A549 (cell line): ENCODE measurements around the gene AP5B1. TPM values are rescaled to one million over a fixed set of nuclear protein-coding genes. Genes with fewer than 3 reads are reported as not detected.

Source experiments
- ATAC-seq, 2 experiments: fragments of 200-7000 bp in 1 of 2; fragments of >200 bp in 1 of 2; cut with Nextera tagmentation in 1 of 2; cut with Tn5 transposase in 1 of 2; 3 replicates each; pipeline versions ENCODE4 v1.8.0 to v1.9.1; 2018 to 2020; ENCODE audit warnings: mild to moderate bottlenecking in 1 of 2, moderate library complexity in 1 of 2
- CTCF ChIA-PET: fragments of 300-600 bp; sonication (Branson Sonifier 250); formaldehyde crosslinking; extraction: SDS; loops from one replicate; lab custom pipeline; 2021; ENCODE audit warnings: antibody characterized with exemption, inconsistent platforms; lab: Yijun Ruan, JAX
- POLR2A ChIA-PET: fragments of 350-600 bp; formaldehyde crosslinking; extraction: SDS; loops from one replicate; lab custom pipeline; 2021; ENCODE audit warnings: antibody characterized with exemption, inconsistent platforms; lab: Yijun Ruan, JAX
- DNase-seq, 2 experiments: peaks; one replicate each; pipeline versions ENCODE4 v3.0.0 to v3.0.0-alpha.2; 2011 to 2016; ENCODE audit warnings: low read depth in 1 of 2, low spot score in 1 of 2
- FAIRE-seq: peaks from 2 replicates; lab custom pipeline; 2011; peaks lifted over from hg19 to GRCh38; lab: Jason Lieb, UNC
- H3K27ac ChIP-seq, 2 experiments: fragments of >200 bp; sonication (Bioruptor Twin); formaldehyde crosslinking; 3 replicates each; pipeline ENCODE4 v1.5.1; 2016 to 2017
- H3K4me1 ChIP-seq: fragments of >200 bp; sonication (Bioruptor Twin); formaldehyde crosslinking; 3 replicates; pipeline ENCODE4 v1.6.1; 2016
- H3K4me2 ChIP-seq: fragments of >200 bp; sonication (Bioruptor Twin); formaldehyde crosslinking; 3 replicates; pipeline ENCODE4 v1.6.1; 2016
- H3K4me3 ChIP-seq: fragments of >200 bp; sonication (Bioruptor Twin); formaldehyde crosslinking; 3 replicates; pipeline ENCODE4 v1.5.1; 2016
- H3K9me3 ChIP-seq: fragments of >200 bp; sonication (Bioruptor Twin); formaldehyde crosslinking; 3 replicates; pipeline ENCODE4 v1.6.1; 2016
- BCL3 ChIP-seq: fragments of >200 bp; sonication (Bioruptor Twin); formaldehyde crosslinking; IDR thresholded peaks from 3 replicates; pipeline ENCODE4 v1.6.1; 2016
- CBX2 ChIP-seq: fragments of 200-600 bp; sonication (generic); IDR thresholded peaks from 2 replicates; pipeline ENCODE4 v1.6.1; 2016; ENCODE audit warnings: low read depth, mild to moderate bottlenecking, borderline replicate concordance
- CTCF ChIP-seq: fragments of >200 bp; sonication (Bioruptor Twin); formaldehyde crosslinking; IDR thresholded peaks from 3 replicates; pipeline ENCODE4 v1.5.1; 2016
- ESRRA ChIP-seq: fragments of 150-350 bp; IDR thresholded peaks from 2 replicates; pipeline ENCODE4 v1.6.1; 2014; ENCODE audit warnings: mild to moderate bottlenecking, low read length, borderline replicate concordance
- FOSL2 ChIP-seq, 2 experiments: fragments of 450-650 bp in 1 of 2; fragments of >200 bp in 1 of 2; sonication (Bioruptor Twin) in 1 of 2; formaldehyde crosslinking; IDR thresholded peaks; 2 replicates each; pipeline versions ENCODE4 v1.5.0 to v1.6.1; 2016 to 2020; ENCODE audit warnings: mild to moderate bottlenecking in 1 of 2, moderate library complexity in 1 of 2
- FOXS1 ChIP-seq: fragments of 250-450 bp; sonication (Bioruptor Pico); IDR thresholded peaks from 2 replicates; pipeline ENCODE4 v1.5.0; 2020; ENCODE audit warnings: mild to moderate bottlenecking, moderate library complexity
- HDAC2 ChIP-seq: fragments of 200-600 bp; sonication (generic); IDR thresholded peaks from 2 replicates; pipeline ENCODE4 v1.6.1; 2016
- HES2 ChIP-seq: fragments of >200 bp; sonication (Bioruptor Twin); formaldehyde crosslinking; IDR thresholded peaks from 2 replicates; pipeline ENCODE4 v1.6.1; 2016
- HMGXB4 ChIP-seq: fragments of 250-450 bp; sonication (Bioruptor Pico); IDR thresholded peaks from 2 replicates; pipeline ENCODE4 v1.5.0; 2021; ENCODE audit warnings: mild to moderate bottlenecking, moderate library complexity, borderline replicate concordance
- HOXA7 ChIP-seq: fragments of 250-450 bp; sonication (Bioruptor Pico); IDR thresholded peaks from 2 replicates; pipeline ENCODE4 v1.5.0; 2020; ENCODE audit warnings: mild to moderate bottlenecking, moderate library complexity
- JUN ChIP-seq, 2 experiments: fragments of >200 bp; sonication (Bioruptor Twin); formaldehyde crosslinking; IDR thresholded peaks; 2 replicates in 1 of 2; 3 replicates in 1 of 2; pipeline ENCODE4 v1.6.1; 2016 to 2017
- MAZ ChIP-seq: fragments of 150-350 bp; IDR thresholded peaks from 2 replicates; pipeline ENCODE4 v1.6.1; 2014; ENCODE audit warnings: antibody characterized with exemption, low read depth, low read length, borderline replicate concordance
- NPAS2 ChIP-seq: fragments of 250-450 bp; sonication (Bioruptor Pico); IDR thresholded peaks from 2 replicates; pipeline ENCODE4 v1.8.0; 2022; ENCODE audit warnings: mild to moderate bottlenecking, moderate library complexity, borderline replicate concordance
- PHF8 ChIP-seq: fragments of 200-600 bp; sonication (generic); IDR thresholded peaks from 2 replicates; pipeline ENCODE4 v1.6.1; 2016; ENCODE audit warnings: low read depth, mild to moderate bottlenecking, antibody characterized with exemption, moderate library complexity, borderline replicate concordance
- POLR2A ChIP-seq: IDR thresholded peaks from 2 replicates; pipeline ENCODE4 v1.6.1; 2012; ENCODE audit warnings: mild to moderate bottlenecking, low read length
- POLR2AphosphoS2 ChIP-seq: conservative IDR thresholded peaks from 2 replicates; pipeline ENCODE4 v1.6.1; 2012; ENCODE audit warnings: low read length, improper control_type of control experiment, inconsistent platforms
- RAD21 ChIP-seq, 2 experiments: fragments of >200 bp in 1 of 2; sonication (Bioruptor Twin) in 1 of 2; formaldehyde crosslinking in 1 of 2; IDR thresholded peaks in 1 of 2; conservative IDR thresholded peaks in 1 of 2; 2 replicates in 1 of 2; 3 replicates in 1 of 2; pipeline ENCODE4 v1.6.1; 2012 to 2018; ENCODE audit warnings: inconsistent platforms in 1 of 2
- SREBF2 ChIP-seq: fragments of 450-650 bp; IDR thresholded peaks from 2 replicates; pipeline ENCODE4 v1.6.1; 2014; ENCODE audit warnings: mild to moderate bottlenecking, moderate library complexity
- TFCP2L1 ChIP-seq: fragments of 250-450 bp; sonication (Bioruptor Pico); IDR thresholded peaks from 2 replicates; pipeline ENCODE4 v1.5.0; 2021; ENCODE audit warnings: mild to moderate bottlenecking
- USF2 ChIP-seq: fragments of 450-650 bp; IDR thresholded peaks from 2 replicates; pipeline ENCODE4 v1.6.1; 2014; ENCODE audit warnings: antibody characterized with exemption
- ZC3H11A ChIP-seq: fragments of 450-650 bp; IDR thresholded peaks from 2 replicates; pipeline ENCODE4 v1.6.1; 2014; ENCODE audit warnings: antibody characterized with exemption, mild to moderate bottlenecking
- ZFP36 ChIP-seq: fragments of 450-650 bp; IDR thresholded peaks from 2 replicates; pipeline ENCODE4 v1.6.1; 2014; ENCODE audit warnings: borderline replicate concordance; ENCODE audit not compliant: partially characterized antibody
- ZNF302 ChIP-seq: fragments of 250-450 bp; sonication (Bioruptor Pico); IDR thresholded peaks from 2 replicates; pipeline ENCODE4 v1.9.0; 2021; ENCODE audit warnings: inconsistent platforms, mild to moderate bottlenecking, moderate library complexity
- WGBS: methylation state at CpG from one replicate; pipeline ENCODE4 v1.1.6; 2017; ENCODE audit errors: missing lambda C conversion rate; 5-methylcytosine and 5-hydroxymethylcytosine counted together
- polyA plus RNA-seq, 4 experiments: library from polyadenylated mRNA; depleted of rRNA in 3 of 4; stranded (reverse); fragments of >200 nt; fragmentation: RNase III in 1 of 4; extraction: RNeasy Plus Mini Kit Qiagen cat#74134 plus additional on column Dnase treatment in 1 of 4; gene quantifications; 2 replicates in 3 of 4; 3 replicates in 1 of 4; pipeline ENCODE4 v1.2.3, GENCODE V29; 2011 to 2017

AP5B1 gene
- polyA plus RNA-seq, 2 of the 4 experiments (the other 2 are of a cell fraction), result 5.2 to 10.2 TPM

GRCh38 chr11:65793144-65793581, 12.4 kb upstream of the AP5B1 start:
- DNase-seq (no peak), FAIRE-seq (no peak), ATAC-seq (no peak)
- ChIA-PET CTCF (interaction anchor here (1.3 to 19.2 kb wide), 5 partner anchors 9 to 195 kb away, joined by 4 to 173 read pairs (median 8); partner anchors contain the start of gene AP5B1), POLR2A (interaction anchor here (0.9 kb wide), 1 partner anchor 81 kb away, joined by 3 read pairs; no protein-coding TSS in a partner anchor)
- WGBS, result 66% methylated on average over 14 of the region's 16 CpGs
- H3K4me3 ChIP-seq, result no peak overlapping the region
- H3K4me1 ChIP-seq, result peaks cover 3% of the 10 kb centered on the region; the same call in 2 of the 3 replicates
- H3K4me2 ChIP-seq, result no peak overlapping the region
- no peaks in the 10 kb centered on the region for H3K9me3 ChIP-seq
- TF ChIP-seq HES2 (no peak), ZFP36 (no peak), MAZ (no peak), PHF8 (no peak), CTCF (no peak), HMGXB4 (CRISPR knock-in tag) (no peak), BCL3 (no peak), HDAC2 (no peak), FOSL2 (IDR thresholded peaks at IDR 0.05) (no peak), FOSL2 (CRISPR knock-in tag; IDR thresholded peaks at IDR 0.05) (no peak), POLR2AphosphoS2 (no peak), RAD21 (conservative IDR thresholded peaks at IDR 0.05 in 1 of 2, IDR thresholded peaks at IDR 0.05 in 1 of 2) (no peak), USF2 (no peak), ZNF302 (CRISPR knock-in tag) (no peak), ESRRA (no peak), CBX2 (no peak), FOXS1 (CRISPR knock-in tag) (no peak), ZC3H11A (no peak)
- no peak overlapping the region for H3K27ac ChIP-seq

- H3K4me1 ChIP-seq, result peaks cover 10% of the 10 kb centered on the region; the same call in 2 of the 3 replicates
- 66% methylated on average over 14 of the region's 16 CpGs for WGBS
- no peak overlapping the region for H3K27ac ChIP-seq
- no peak for TF ChIP-seq TFCP2L1 (CRISPR knock-in tag)
- no peak for TF ChIP-seq ESRRA
- no peak for TF ChIP-seq NPAS2
- no peak for TF ChIP-seq SREBF2
- no peak for TF ChIP-seq POLR2A
- no peak for TF ChIP-seq ZFP36
- TF ChIP-seq HOXA7 (CRISPR knock-in tag), result no peak
- no peak for TF ChIP-seq JUN (IDR thresholded peaks at IDR 0.05)
- H3K4me3 ChIP-seq, result no peak overlapping the region
- H3K9me3 ChIP-seq, result no peaks in the 10 kb centered on the region
- CTCF ChIA-PET, result interaction anchor here (0.9 to 19.2 kb wide), 6 partner anchors 10 to 196 kb away, joined by 3 to 173 read pairs (median 6); partner anchors contain the start of gene AP5B1
- POLR2A ChIA-PET, result no interaction called here
- ATAC-seq, result no peak
- H3K4me2 ChIP-seq, result no peak overlapping the region
- DNase-seq, result no peak
- no peak for FAIRE-seq
These were observed 11.7 kb upstream of the AP5B1 start for GRCh38 chr11:65792456-65792855.
